Fibroblast of villous mesenchyme (primary cell): ENCODE results near the gene RAPGEF1. TPM values are rescaled to one million over a fixed set of nuclear protein-coding genes. Genes with fewer than 3 reads are reported as not detected.

Experiments used
- DNase-seq: peaks from one replicate; pipeline ENCODE4 v3.0.0-alpha.2; 2010; ENCODE audit warnings: low read depth
- H3K4me3 ChIP-seq: 2 replicates; pipeline ENCODE4 v1.5.1; 2011; ENCODE audit warnings: low read depth, mild to moderate bottlenecking, low read length
- total RNA-seq: library from RNA; depleted of rRNA; stranded (reverse); fragments of >200 nt; gene quantifications from 2 replicates; pipeline ENCODE4 v1.2.3, GENCODE V29; 2012
- TF ChIP-seq, protein P1 (sequence below): IDR thresholded peaks from 2 replicates; pipeline ENCODE4 v1.5.1; 2012; ENCODE audit warnings: low read depth, mild to moderate bottlenecking, low read length; ENCODE audit not compliant: insufficient read depth

The RAPGEF1 gene, protein sequence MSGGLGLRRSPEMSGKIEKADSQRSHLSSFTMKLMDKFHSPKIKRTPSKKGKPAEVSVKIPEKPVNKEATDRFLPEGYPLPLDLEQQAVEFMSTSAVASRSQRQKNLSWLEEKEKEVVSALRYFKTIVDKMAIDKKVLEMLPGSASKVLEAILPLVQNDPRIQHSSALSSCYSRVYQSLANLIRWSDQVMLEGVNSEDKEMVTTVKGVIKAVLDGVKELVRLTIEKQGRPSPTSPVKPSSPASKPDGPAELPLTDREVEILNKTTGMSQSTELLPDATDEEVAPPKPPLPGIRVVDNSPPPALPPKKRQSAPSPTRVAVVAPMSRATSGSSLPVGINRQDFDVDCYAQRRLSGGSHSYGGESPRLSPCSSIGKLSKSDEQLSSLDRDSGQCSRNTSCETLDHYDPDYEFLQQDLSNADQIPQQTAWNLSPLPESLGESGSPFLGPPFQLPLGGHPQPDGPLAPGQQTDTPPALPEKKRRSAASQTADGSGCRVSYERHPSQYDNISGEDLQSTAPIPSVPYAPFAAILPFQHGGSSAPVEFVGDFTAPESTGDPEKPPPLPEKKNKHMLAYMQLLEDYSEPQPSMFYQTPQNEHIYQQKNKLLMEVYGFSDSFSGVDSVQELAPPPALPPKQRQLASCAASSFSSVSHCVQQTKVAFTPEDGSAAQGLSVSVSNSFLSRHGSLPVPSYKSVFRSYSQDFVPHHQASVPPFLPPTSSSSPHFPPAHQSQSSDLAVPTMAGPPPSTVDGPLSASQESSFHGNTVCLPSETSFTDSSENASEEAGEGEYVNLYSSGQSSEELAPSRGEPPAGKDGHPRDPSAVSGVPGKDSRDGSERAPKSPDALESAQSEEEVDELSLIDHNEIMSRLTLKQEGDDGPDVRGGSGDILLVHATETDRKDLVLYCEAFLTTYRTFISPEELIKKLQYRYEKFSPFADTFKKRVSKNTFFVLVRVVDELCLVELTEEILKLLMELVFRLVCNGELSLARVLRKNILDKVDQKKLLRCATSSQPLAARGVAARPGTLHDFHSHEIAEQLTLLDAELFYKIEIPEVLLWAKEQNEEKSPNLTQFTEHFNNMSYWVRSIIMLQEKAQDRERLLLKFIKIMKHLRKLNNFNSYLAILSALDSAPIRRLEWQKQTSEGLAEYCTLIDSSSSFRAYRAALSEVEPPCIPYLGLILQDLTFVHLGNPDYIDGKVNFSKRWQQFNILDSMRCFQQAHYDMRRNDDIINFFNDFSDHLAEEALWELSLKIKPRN (N-terminal part only)
- total RNA-seq: 22.9 and 27.7 TPM in 2 replicates

DNA sequence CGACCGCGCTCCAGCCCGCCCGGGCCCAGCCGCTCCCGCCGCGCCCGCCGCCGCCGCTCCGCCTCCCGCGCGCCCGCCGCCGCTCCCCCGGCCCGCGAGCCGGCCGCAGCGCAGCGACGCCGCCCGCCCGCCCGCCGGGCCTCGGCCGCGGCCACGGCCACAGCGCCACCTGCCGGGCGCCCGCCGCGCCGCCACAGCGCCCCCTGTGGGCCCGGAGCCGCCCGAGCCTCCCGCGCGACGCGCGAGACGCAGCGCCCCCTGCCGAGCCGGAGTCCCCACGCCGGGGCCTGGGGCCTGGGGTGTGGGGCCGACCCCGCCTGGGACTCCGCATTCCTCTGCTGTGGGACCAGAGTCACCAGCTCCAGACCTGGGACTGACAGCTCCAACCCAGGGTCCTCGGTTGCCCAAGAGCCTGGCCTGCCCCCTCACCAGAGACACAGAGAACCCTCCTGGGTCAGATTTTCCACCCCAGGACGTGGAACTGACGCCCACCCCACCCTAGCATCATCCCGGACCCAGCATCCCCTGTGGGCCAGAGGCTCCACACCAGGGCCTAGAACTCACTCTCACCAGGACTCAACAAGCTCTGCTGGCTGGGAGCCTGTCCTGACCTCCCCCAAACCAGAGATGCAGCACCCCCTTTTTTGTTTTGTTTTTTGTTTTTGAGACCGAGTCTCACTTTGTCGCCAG is at the start of gene RAPGEF1:
TSS of gene RAPGEF1 (minus strand) at position 118 of the 690 bp plus-strand sequence. CDS start 246 bp downstream, outside the sequence.
- TF ChIP-seq, protein P1, sequence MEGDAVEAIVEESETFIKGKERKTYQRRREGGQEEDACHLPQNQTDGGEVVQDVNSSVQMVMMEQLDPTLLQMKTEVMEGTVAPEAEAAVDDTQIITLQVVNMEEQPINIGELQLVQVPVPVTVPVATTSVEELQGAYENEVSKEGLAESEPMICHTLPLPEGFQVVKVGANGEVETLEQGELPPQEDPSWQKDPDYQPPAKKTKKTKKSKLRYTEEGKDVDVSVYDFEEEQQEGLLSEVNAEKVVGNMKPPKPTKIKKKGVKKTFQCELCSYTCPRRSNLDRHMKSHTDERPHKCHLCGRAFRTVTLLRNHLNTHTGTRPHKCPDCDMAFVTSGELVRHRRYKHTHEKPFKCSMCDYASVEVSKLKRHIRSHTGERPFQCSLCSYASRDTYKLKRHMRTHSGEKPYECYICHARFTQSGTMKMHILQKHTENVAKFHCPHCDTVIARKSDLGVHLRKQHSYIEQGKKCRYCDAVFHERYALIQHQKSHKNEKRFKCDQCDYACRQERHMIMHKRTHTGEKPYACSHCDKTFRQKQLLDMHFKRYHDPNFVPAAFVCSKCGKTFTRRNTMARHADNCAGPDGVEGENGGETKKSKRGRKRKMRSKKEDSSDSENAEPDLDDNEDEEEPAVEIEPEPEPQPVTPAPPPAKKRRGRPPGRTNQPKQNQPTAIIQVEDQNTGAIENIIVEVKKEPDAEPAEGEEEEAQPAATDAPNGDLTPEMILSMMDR: peak; percentile 70
- peak; percentile 38 for DNase-seq
- peak within 1 kb of the TSS; percentile 68 for H3K4me3 ChIP-seq

DNA sequence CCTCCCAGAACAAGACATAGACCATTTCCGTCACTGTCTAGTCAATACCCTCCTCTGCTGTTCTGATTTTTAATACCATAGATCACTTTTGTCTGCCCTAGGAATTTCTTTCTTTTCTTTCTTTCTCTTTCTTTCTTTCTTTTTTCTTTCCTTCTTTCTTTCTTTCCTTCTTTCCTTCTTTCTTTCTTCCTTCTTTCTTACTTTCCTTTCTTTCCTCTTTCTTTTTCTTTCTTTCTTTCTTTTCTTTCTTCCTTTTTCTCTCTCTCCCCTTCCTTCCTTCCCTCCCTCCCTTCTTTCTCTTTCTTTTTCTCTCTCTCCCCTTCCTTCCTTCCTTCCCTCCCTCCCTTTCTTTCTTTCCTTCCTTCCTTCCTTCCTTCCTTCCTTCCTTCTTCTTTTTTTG is 49.0 kb upstream of the RAPGEF1 start:
- TF ChIP-seq, protein P1: no peak

DNA sequence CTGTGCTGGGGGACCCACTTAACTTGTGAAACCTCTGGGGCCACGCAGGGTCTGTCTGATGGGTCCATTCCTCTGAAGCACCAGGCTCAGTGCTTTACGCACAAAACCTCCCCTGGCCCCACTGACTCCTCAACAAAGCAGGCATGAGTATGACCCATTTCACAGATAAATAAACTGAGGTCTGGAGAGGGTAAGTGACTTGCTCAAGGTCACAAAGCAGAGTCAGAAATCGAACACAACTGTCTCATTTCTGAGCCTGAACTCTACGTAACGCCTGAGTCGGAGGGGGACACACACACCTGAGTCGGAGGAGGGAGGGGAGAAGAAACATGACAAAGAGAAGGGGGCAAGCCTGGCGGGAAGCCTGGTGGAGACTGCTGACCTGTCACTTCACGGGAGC is 48.0 kb upstream of the RAPGEF1 start:
- H3K4me3 ChIP-seq: no peak overlapping the region
- TF ChIP-seq, protein P1: no peak
- no peak for DNase-seq

More for the DNA sequence above, 49.0 kb upstream of the RAPGEF1 start:
- no peak overlapping the region for H3K4me3 ChIP-seq
- DNase-seq: no peak

DNA sequence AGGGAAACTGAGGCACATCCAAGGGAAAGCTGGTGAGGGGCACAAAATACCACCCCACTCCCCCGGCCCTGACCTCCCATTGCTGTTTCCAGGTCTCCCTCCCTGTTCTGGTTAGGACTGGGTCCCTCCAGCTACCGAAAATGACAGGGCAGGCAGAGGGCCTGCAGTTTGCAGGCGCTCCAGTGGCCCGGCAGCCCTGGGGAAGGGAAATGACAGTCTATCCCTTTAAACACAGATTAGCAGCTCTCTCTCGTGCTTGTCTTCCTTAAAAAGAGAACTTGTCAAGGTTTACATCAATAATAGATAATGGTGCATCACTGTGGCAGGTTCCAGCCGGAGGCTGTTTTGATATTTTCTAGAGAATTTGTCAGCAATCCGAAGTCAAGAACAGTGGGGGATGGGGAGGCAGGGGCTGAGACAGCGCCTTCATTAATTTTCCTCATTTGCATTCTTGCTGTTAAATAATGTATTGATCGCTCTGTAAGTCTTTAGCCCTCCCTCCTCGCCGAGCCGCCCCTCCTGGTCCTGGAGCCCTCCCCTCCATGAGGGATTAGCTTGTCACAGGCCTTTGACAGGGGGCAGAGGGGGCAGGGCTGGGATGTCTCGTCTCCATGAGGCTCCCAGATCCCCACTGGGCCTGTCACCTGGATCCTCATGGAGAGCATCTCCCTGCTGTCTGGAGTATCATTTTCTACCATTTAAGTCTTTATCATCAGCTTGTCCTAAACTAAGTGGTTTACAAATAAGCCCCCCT is 45.0 kb upstream of the RAPGEF1 start:
- DNase-seq: no peak
- TF ChIP-seq, protein P1: no peak

DNA sequence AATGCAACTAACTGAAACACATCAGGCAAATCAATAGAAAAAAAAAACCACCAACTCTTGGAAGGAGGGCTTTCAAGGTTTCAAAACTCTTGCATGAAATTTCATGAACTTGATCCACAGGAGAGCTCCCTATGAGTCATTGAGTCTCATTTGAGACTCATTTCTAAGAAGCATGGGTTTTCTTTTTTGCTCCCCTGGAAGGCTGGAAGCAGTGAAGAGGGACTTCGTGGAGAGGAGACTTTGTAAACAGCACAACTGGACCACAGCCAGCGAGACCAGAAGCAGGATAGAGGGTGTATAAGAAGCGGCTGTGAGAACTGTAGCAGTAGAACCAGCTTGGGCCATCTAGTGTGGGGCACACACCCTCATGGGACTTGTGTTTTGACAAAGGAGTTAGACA is 41.2 kb upstream of the RAPGEF1 start:
- no peak overlapping the region for H3K4me3 ChIP-seq
- TF ChIP-seq, protein P1: no peak
- no peak for DNase-seq

More for the DNA sequence above, 45.0 kb upstream of the RAPGEF1 start:
- no peak overlapping the region for H3K4me3 ChIP-seq
